Thoracic aorta (tissue), 2 donors: Measurements from ENCODE around the gene PM20D2. TPM values are rescaled to one million over a fixed set of nuclear protein-coding genes. Genes with fewer than 3 reads are reported as not detected.

ENCODE experiments used
- ATAC-seq: fragments of 150-250 bp; one replicate; pipeline ENCODE4 v1.8.0; 2017; ENCODE audit warnings: low read depth; ENCODE audit not compliant: insufficient number of reproducible peaks, low FRiP score
- DNase-seq: peaks from one replicate; pipeline ENCODE4 v3.0.0-alpha.2; 2020; ENCODE audit warnings: low spot score
- H3K27ac ChIP-seq, 2 donors: fragments of 200-600 bp; sonication (generic); 1 replicate in 1 of 2; 2 replicates in 1 of 2; pipeline ENCODE4 v1.5.1; 2016; ENCODE audit warnings: mild to moderate bottlenecking in 2 of 2, moderate library complexity in 2 of 2
- H3K27me3 ChIP-seq: fragments of 200-600 bp; sonication (generic); replicated peaks from 2 replicates; pipeline ENCODE4 v1.6.0; 2016; ENCODE audit warnings: mild to moderate bottlenecking; ENCODE audit not compliant: insufficient read depth
- H3K36me3 ChIP-seq: fragments of 200-600 bp; sonication (generic); one replicate; pipeline ENCODE4 v1.5.1; 2016
- H3K4me1 ChIP-seq, 2 donors: fragments of 200-600 bp; sonication (generic); 1 replicate in 1 of 2; 2 replicates in 1 of 2; pipeline versions ENCODE4 v1.5.1 to v1.6.0; 2016; ENCODE audit warnings: low read depth in 2 of 2, mild to moderate bottlenecking in 1 of 2; ENCODE audit not compliant: control insufficient read depth in 1 of 2
- H3K4me3 ChIP-seq: fragments of 200-600 bp; sonication (generic); 2 replicates; pipeline ENCODE4 v1.5.1; 2016; ENCODE audit warnings: mild to moderate bottlenecking
- H3K9me3 ChIP-seq: fragments of 200-600 bp; sonication (generic); 2 replicates; pipeline ENCODE4 v1.5.1; 2016
- total RNA-seq, 2 donors: library from RNA; depleted of rRNA; stranded (reverse); fragments of >200 nt; gene quantifications; one replicate each; pipeline versions ENCODE4 v1.1.0 to v1.2.3, GENCODE V29; 2016
- TF ChIP-seq, protein P1 (sequence below): fragments of 200-600 bp; sonication (generic); IDR thresholded peaks from one replicate; pipeline ENCODE4 v1.5.1; 2019; ENCODE audit warnings: antibody characterized with exemption

The PM20D2 gene
- total RNA-seq, 2 donors from 2014 or later, result 23.7 to 58.6 TPM

DNA sequence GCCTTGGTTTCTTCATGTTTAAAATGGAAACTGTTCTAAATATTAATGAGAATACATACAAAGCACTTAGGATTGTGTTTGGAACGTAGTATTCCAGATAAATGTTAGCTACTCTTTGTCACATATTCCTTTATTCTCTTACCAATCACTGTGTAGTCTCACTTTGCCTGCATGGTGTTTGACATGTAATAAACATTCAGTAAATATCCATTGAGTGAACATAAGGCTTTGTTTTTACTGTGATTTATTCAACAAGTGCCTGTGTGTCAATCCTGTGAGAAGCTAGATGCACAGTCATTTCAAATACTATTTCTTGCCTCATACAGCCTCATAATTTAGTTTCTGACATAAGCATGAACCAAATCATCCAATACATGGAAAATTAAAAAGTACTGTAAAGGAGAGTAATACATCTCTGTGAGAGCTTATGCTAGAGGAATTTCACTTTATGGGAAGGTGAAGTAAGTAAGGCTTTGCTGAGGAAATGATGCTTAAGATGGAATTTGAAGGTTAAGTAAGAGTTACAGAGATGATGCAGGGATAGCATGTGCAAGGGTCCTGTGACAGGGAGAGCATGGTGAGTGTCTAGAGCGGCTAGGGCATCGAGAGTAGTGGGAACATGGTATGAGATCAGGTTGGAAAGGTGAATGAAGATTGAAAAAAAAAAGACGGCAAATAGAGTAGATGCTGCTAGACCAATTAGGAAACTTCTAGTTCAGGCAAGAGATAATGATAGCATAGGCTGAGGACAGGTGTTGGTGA, 14.7 kb downstream of the PM20D2 start:
- Histone ChIP-seq H3K4me1 (peaks cover 11 to 45% of the 10 kb centered on the region in 2 donors), H3K4me3 (no peak overlapping the region), H3K27me3 (no peaks in the 10 kb centered on the region), H3K27ac (peak overlapping the region; percentile 87 to 95), H3K9me3 (no peaks in the 10 kb centered on the region), H3K36me3 (peaks cover 10% of the 10 kb centered on the region)
- no peak for DNase-seq
- TF ChIP-seq, protein P1, sequence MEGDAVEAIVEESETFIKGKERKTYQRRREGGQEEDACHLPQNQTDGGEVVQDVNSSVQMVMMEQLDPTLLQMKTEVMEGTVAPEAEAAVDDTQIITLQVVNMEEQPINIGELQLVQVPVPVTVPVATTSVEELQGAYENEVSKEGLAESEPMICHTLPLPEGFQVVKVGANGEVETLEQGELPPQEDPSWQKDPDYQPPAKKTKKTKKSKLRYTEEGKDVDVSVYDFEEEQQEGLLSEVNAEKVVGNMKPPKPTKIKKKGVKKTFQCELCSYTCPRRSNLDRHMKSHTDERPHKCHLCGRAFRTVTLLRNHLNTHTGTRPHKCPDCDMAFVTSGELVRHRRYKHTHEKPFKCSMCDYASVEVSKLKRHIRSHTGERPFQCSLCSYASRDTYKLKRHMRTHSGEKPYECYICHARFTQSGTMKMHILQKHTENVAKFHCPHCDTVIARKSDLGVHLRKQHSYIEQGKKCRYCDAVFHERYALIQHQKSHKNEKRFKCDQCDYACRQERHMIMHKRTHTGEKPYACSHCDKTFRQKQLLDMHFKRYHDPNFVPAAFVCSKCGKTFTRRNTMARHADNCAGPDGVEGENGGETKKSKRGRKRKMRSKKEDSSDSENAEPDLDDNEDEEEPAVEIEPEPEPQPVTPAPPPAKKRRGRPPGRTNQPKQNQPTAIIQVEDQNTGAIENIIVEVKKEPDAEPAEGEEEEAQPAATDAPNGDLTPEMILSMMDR, result no peak
- no peak for ATAC-seq

DNA sequence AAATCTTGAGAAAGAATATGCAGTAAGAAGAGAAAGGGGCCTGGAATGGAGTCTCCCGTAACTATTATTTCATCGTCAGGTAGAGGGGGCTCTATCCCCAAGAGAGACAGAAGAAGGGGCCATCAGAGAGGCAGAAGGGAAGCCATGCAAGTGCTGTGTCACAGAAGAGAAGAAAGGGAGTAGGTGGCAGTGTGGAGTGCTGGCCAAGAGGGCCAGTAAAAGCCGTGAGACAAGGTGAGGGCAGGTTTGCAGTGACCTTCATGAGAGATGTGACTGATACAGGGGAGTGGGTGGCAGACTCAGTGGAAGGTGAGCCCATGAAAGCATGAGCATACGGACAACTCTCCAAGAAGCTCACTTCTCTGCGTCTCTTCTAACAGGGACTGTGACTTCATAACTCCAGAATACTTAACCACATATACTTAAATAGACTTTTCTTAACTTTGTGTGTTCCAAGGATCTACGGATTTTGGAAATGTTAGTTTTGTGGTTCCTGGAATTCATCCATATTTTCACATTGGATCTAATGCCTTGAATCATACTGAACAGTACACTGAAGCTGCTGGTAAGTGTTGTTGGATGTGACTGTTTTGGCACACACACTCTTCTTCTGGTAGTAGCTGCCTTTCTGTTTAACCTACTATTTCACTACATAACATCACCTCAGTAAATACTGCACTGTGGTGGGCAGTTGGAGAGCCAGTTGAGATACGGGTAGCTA, 15.6 kb downstream of the PM20D2 start:
- peaks cover 3% of the 10 kb centered on the region for H3K36me3 ChIP-seq
- H3K4me3 ChIP-seq, result peak overlapping the region; percentile 62
- TF ChIP-seq, protein P1, result no peak
- H3K9me3 ChIP-seq, result no peaks in the 10 kb centered on the region
- peaks cover 11 to 45% of the 10 kb centered on the region in 2 donors for H3K4me1 ChIP-seq
- DNase-seq, result no peak
- peak; percentile 65 for ATAC-seq
- H3K27me3 ChIP-seq, result no peaks in the 10 kb centered on the region
- H3K27ac ChIP-seq, result peak overlapping the region; percentile 87 to 95

DNA sequence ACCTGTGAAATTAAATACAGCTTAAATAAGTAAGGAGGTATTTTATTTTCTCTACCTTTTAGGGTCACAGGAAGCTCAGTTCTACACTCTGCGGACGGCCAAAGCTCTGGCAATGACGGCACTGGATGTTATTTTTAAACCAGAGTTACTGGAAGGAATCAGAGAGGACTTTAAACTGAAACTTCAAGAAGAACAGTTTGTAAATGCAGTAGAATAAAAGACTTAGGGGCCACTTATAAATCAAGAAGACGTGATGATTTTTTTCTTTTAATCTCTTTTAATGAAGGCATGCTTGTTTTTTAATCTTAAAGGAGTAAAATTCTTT, 16.2 kb downstream of the PM20D2 start:
- DNase-seq (no peak), ATAC-seq (peak; percentile 76)
- TF ChIP-seq, protein P1, result no peak
- H3K27me3 ChIP-seq, result no peaks in the 10 kb centered on the region
- H3K4me1 ChIP-seq, result peaks cover 11 to 45% of the 10 kb centered on the region in 2 donors
- peak overlapping the region; percentile 87 to 95 for H3K27ac ChIP-seq
- no peaks in the 10 kb centered on the region for H3K9me3 ChIP-seq
- peaks cover 3% of the 10 kb centered on the region for H3K36me3 ChIP-seq
- peak overlapping the region; percentile 62 for H3K4me3 ChIP-seq

DNA sequence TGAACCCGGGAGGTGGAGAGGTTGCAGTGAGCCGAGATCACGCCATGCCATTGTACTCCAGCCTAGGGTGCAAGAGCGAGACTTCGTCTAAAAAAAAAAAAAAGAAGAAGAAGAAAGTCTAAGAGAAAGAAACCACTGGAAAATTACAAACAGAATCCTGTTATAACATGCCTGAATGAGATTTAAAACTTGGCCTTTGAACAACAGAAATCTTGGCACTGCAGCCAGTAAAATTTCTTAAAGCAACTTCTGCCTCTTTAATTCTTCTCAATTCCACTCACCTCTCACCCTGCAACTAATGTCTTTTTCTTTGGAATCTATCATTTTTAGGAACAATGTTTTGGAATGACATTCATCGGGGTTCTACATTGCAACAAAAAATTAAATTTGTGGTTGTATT, 26.3 kb downstream of the PM20D2 start:
- TF ChIP-seq, protein P1, result no peak
- DNase-seq, result no peak
- Histone ChIP-seq H3K4me1 (peaks cover 0 to 11% of the 10 kb centered on the region in 2 donors), H3K27ac (no peak overlapping the region), H3K9me3 (no peaks in the 10 kb centered on the region), H3K27me3 (no peaks in the 10 kb centered on the region), H3K4me3 (peak overlapping the region; percentile 16), H3K36me3 (no peaks in the 10 kb centered on the region)
- ATAC-seq, result no peak

DNA sequence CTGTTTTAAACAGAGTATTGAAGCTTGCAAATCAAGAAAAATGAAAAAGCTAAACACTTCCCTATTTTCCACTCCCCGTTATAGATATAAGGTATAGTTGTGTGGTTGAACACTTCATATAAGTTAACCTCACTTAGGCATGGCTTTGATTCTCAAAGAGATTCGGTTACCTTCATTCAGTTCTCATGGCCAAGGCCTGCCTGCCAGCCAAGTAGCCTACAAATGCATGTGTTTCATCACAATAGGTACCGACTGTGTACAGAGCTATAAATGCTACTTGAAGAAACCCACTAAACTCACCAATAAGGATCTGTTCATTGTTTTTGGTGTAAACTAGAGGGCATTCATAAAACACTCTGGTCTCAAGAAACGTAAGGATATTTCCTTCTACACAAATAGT, 27.8 kb downstream of the PM20D2 start:
- DNase-seq (no peak), ATAC-seq (no peak)
- TF ChIP-seq, protein P1, result no peak
- H3K9me3 ChIP-seq, result no peaks in the 10 kb centered on the region
- no peaks in the 10 kb centered on the region for H3K36me3 ChIP-seq
- H3K4me1 ChIP-seq, result peaks cover 0 to 11% of the 10 kb centered on the region in 2 donors
- no peak overlapping the region for H3K4me3 ChIP-seq
- H3K27ac ChIP-seq, result no peak overlapping the region
- H3K27me3 ChIP-seq, result no peaks in the 10 kb centered on the region
